ENCODE results near the gene SYNJ2BP. TPM values are rescaled to one million over a fixed set of nuclear protein-coding genes. Genes with fewer than 3 reads are reported as not detected.

The SYNJ2BP gene
- total RNA-seq, 2 donors from 2014 or later = 24.1 to 24.8 TPM

GRCh38 chr14:70398706-70399431 is 18.0 kb downstream of the SYNJ2BP start:
- Histone ChIP-seq H3K27me3 (replicated peaks; ENCODE audit: insufficient read depth) (no peaks in the 10 kb centered on the region), H3K36me3 (no peaks in the 10 kb centered on the region), H3K4me3 (no peak overlapping the region), H3K27ac (no peak overlapping the region), H3K9me3 (no peaks in the 10 kb centered on the region), H3K4me1 (ENCODE audit: control insufficient read depth in 1 of 2, low read depth in 2 of 2) (peaks cover 0 to 4% of the 10 kb centered on the region in 2 donors)
- no peak for DNase-seq (ENCODE audit: low spot score)
- TF ChIP-seq, protein P1, sequence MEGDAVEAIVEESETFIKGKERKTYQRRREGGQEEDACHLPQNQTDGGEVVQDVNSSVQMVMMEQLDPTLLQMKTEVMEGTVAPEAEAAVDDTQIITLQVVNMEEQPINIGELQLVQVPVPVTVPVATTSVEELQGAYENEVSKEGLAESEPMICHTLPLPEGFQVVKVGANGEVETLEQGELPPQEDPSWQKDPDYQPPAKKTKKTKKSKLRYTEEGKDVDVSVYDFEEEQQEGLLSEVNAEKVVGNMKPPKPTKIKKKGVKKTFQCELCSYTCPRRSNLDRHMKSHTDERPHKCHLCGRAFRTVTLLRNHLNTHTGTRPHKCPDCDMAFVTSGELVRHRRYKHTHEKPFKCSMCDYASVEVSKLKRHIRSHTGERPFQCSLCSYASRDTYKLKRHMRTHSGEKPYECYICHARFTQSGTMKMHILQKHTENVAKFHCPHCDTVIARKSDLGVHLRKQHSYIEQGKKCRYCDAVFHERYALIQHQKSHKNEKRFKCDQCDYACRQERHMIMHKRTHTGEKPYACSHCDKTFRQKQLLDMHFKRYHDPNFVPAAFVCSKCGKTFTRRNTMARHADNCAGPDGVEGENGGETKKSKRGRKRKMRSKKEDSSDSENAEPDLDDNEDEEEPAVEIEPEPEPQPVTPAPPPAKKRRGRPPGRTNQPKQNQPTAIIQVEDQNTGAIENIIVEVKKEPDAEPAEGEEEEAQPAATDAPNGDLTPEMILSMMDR (IDR thresholded peaks at IDR 0.05) = no peak
- no peak for ATAC-seq (ENCODE audit: insufficient number of reproducible peaks, low FRiP score, low read depth)

DNA sequence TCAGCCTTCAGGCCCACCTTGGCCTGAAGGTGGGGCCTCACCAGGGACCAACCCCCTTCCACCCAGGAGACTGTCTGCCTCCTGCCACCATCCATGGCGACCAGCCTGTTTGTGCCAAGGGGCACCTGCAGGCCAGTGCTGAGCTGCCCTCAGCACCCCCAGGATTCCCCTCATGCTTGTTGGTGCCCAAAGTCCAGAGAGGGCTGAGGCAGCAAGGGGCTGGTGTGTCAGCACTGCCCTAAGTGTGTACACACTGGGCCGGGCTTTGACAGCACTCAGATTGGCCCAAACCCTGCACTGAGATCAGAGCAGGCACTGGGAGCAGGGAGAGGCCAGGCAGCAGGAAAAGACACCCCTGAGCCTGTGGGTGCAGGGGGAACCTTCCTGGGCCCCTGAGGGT is 18.6 kb downstream of the SYNJ2BP start:
- H3K36me3 ChIP-seq = no peaks in the 10 kb centered on the region
- TF ChIP-seq, protein P1 (IDR thresholded peaks at IDR 0.05) = no peak
- ATAC-seq (ENCODE audit: insufficient number of reproducible peaks, low FRiP score, low read depth) = no peak

DNA sequence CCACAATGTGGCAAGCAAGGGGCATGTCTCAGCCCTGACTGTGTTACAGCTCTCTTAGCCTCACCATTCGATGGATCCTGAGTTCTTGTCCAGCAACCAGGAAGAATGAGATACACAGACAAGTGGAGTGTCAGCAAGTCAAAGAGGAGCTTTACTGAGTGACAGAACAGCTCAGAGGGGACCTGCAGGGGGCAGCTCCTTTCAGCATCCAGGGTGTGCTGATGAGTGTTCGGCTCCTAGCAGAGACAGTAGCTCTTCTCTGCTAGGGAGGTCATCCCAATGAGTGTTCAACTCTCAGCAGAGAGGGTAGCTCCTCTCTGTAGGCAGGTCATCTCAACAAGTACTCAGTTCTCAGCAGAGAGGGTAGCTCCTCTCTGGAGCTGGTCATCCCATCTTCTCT is 19.1 kb downstream of the SYNJ2BP start:
- ATAC-seq (ENCODE audit: insufficient number of reproducible peaks, low FRiP score, low read depth) (no peak), DNase-seq (ENCODE audit: low spot score) (no peak)
- TF ChIP-seq, protein P1 (IDR thresholded peaks at IDR 0.05) = no peak
- H3K4me3 ChIP-seq = no peak overlapping the region
- H3K27ac ChIP-seq = no peak overlapping the region
- H3K36me3 ChIP-seq = no peaks in the 10 kb centered on the region
- H3K4me1 ChIP-seq (ENCODE audit: control insufficient read depth in 1 of 2, low read depth in 2 of 2) = no peaks in the 10 kb centered on the region
- H3K27me3 ChIP-seq (replicated peaks; ENCODE audit: insufficient read depth) = no peaks in the 10 kb centered on the region
- no peaks in the 10 kb centered on the region for H3K9me3 ChIP-seq

More for the DNA sequence above, 18.6 kb downstream of the SYNJ2BP start:
- no peaks in the 10 kb centered on the region for H3K27me3 ChIP-seq (replicated peaks; ENCODE audit: insufficient read depth)
- peaks cover 0 to 3% of the 10 kb centered on the region in 2 donors for H3K4me1 ChIP-seq (ENCODE audit: control insufficient read depth in 1 of 2, low read depth in 2 of 2)
- no peaks in the 10 kb centered on the region for H3K9me3 ChIP-seq
- H3K27ac ChIP-seq = no peak overlapping the region
- no peak overlapping the region for H3K4me3 ChIP-seq
- DNase-seq (ENCODE audit: low spot score) = no peak

- Histone ChIP-seq H3K27me3 (replicated peaks; ENCODE audit: insufficient read depth) (no peaks in the 10 kb centered on the region), H3K4me3 (no peak overlapping the region), H3K27ac (no peak overlapping the region), H3K36me3 (no peaks in the 10 kb centered on the region), H3K4me1 (ENCODE audit: control insufficient read depth in 1 of 2, low read depth in 2 of 2) (no peaks in the 10 kb centered on the region), H3K9me3 (no peaks in the 10 kb centered on the region)
- DNase-seq (ENCODE audit: low spot score) (no peak), ATAC-seq (ENCODE audit: insufficient number of reproducible peaks, low FRiP score, low read depth) (no peak)
- TF ChIP-seq, protein P1 (IDR thresholded peaks at IDR 0.05) = no peak
These were observed 22.1 kb downstream of the SYNJ2BP start for GRCh38 chr14:70394674-70395306.

GRCh38 chr14:70392676-70393075 is 24.2 kb downstream of the SYNJ2BP start:
- Histone ChIP-seq H3K27me3 (replicated peaks; ENCODE audit: insufficient read depth) (no peaks in the 10 kb centered on the region), H3K4me3 (no peak overlapping the region), H3K4me1 (ENCODE audit: control insufficient read depth in 1 of 2, low read depth in 2 of 2) (no peaks in the 10 kb centered on the region), H3K27ac (no peak overlapping the region), H3K36me3 (no peaks in the 10 kb centered on the region), H3K9me3 (no peaks in the 10 kb centered on the region)
- TF ChIP-seq, protein P1 (IDR thresholded peaks at IDR 0.05) = no peak
- no peak for ATAC-seq (ENCODE audit: insufficient number of reproducible peaks, low FRiP score, low read depth)
- no peak for DNase-seq (ENCODE audit: low spot score)
